NCI-H1092 (cell line): Measurements from ENCODE around the gene TEDC1.

Source experiments
- DNase-seq: peaks from one replicate; lab custom pipeline; 2025; lab: John Stamatoyannopoulos, UW

The TEDC1 gene

DNA sequence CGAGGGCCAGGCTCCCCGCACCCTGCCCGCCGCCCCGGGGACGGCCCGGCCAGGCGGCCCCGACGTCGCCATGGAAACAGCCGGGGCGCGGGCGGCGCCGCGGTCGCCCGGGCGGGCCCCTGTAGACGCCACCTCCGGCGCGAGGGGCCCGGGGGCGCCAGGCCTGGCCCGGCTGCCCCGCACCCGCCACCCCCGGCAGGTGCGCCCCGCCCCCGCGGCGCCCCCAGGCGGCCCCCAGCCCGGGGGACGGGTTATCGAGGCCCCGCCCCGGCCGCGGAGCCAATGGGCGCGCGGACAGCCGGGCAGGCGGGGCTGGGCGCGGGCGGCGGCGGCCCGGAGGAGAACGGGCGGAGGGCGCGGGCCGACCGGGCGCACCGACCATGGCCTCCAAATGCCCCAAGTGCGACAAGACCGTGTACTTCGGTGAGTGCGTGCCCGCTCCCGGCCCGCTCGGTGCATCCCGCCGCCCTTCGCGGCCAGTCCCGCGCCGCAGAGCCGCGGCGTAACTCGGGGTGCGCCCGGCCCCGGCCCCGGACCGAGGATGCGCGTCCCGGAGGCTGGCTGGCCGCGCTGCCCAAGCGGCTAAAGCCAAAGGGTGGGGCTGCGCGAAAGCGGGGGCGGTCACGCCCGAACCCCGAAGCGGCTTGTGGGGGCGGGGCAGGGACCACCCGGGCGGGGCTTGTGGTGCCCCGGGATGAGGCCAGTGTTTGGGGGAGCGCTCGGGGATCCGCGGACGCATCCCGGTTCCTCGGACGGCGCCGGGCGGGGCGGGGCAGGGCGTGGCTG is 16.4 kb upstream of the TEDC1 start, which contains the start of gene CRIP2:
CRIP2 (plus strand) TSS at position 339 of the 786 bp plus-strand sequence; CDS start at position 381, 42 bp downstream.
- DNase-seq, result peak; percentile 66

DNA sequence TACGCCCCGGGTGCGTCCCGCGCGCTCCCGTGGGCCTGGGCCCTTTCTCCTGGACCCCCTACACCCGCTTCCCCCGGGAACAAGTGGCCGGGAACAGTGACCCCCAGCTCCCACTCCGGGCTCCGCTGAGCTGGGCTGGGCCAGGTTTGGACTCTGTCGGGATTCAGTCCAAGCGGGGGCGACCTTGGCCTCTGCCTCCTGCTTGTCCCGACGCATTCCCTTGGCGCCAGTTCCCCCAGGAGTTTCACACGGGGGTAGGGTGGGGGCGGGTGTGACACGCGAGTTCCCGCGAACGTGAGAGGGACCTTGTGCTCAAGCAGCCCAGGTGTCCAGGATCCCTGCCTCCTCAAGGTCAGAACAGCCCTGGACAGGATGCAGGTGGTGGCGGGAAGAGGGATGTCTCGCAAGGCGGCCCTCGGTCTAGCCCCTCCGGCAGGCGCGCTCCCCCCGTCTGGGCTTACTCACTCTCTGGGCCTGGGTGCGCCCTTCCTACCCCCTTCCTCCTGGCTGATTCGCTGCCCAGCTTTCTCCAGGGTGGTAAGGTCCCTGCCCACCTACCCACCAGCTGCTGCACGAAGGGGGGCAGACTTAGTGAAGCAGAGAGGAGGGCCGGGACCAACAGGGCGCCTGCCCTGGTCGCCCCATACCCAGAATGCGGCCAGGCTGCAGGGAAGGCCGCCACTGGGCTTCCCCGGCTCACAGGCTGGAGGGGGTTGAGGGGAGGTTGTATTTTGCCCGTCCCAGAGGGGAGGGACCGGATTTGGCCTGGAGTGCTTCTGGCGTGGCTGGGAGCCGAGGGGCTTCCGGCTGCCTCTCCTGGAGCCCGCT is 15.6 kb upstream of the TEDC1 start:
- peak; percentile 54 for DNase-seq

DNA sequence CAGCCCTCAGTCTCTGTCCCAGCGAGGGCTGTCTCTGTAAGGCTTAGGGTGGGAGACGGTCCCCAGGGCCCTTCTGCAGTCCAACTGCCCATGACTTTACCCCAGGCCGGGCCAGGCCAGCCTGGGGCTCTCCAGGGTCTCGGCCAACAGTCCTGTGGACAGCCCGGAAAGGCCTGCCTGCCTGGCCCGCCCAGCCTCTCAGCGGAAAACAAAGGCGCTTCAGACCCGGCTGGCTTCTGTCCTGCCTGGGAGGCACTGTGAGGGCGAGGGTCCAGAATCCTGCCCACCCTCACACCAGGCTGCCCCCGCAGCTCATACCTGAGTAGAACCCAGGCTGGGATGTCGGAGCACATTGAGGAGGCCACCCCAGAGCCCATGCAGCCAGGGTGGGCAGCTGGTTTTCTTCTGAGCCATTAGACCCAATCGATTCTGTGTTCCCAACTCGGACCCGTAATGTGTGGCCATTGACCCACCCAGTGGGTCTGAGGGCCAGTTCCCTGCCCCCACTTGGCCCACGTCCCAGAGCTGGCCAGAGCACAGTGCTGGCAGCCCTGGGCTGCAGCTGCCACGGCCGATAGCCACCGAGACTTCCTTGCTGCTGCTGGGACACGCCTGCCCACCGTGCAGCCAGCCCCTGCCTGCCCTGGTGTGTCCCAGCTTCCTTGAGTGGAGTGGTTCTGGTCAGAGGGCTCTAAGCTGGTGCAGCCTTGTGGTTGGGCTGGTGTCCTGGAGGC is 14.8 kb upstream of the TEDC1 start:
- no peak for DNase-seq

DNA sequence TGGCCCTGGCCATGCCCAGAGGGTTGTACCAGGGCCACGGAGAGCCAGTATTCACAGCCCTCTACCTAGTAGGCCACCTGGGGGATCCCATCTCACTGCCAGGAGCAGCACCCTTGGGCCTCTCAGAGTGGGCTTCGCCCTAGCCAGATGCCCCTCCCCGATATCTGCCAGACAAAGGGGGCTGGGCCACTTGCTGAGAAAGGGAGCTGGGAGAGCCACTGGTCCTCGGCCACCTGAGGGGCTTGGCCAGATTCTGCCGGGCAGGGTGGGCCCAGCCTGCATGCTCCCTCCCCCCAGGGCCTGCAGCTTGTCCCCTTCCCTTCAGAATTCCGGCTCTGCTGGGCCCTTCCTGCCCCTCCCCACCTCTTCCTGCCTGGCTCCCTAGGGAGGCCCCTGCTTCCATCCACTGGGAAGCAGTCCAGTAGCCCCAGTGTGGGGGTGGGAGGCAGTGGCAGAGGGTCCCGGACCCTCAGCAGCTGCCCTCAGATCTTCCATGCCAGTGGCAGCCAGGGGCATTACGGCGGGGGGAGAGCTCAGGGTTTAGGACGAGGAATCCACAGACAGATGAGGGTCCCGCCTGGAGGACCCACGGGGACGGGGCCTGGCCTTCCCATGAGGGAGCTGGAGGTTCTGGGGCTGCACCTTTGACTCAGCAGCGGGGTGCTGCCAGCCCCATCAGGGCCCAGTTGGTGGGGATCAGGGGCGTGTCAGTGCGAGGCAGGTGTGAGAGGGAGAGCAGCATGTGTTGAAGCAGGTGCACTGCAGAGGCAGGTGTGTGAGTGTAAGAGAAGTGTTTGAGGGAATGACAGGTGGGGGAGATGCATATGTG is 14.0 kb upstream of the TEDC1 start:
- DNase-seq, result no peak

DNA sequence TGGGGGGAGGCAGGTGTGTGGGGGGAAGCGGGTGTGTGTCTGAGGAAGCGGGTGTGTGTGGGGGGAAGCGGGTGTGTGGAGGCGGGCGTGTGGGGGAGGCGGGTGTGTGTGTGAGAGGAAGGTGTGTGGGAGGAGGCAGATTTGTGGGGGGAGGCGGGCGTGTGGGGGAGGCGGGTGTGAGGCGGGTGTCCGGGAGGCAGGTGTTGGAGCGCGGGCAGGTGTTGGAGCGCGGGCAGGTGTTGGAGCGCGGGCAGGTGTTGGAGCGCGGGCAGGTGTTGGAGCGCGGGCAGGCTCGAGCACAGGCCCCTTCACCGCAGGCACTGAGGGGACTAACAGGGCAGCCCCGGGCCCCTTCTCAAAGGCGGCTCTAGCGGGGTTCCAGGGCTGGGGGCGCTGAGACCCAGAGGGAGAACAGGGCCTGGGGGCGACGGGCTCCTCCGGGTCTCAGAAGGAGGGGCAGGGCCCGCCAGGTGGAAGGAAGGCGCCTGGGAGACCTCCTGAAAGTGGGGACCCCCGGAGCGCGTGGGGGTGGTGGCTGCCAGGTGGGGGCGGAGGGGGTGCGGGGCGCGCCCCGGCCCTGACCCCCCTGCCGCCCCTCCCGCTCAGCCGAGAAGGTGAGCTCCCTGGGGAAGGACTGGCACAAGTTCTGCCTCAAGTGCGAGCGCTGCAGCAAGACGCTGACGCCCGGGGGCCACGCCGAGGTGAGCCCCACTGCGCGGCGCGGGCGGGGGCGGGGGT is 13.2 kb upstream of the TEDC1 start:
- DNase-seq, result no peak

DNA sequence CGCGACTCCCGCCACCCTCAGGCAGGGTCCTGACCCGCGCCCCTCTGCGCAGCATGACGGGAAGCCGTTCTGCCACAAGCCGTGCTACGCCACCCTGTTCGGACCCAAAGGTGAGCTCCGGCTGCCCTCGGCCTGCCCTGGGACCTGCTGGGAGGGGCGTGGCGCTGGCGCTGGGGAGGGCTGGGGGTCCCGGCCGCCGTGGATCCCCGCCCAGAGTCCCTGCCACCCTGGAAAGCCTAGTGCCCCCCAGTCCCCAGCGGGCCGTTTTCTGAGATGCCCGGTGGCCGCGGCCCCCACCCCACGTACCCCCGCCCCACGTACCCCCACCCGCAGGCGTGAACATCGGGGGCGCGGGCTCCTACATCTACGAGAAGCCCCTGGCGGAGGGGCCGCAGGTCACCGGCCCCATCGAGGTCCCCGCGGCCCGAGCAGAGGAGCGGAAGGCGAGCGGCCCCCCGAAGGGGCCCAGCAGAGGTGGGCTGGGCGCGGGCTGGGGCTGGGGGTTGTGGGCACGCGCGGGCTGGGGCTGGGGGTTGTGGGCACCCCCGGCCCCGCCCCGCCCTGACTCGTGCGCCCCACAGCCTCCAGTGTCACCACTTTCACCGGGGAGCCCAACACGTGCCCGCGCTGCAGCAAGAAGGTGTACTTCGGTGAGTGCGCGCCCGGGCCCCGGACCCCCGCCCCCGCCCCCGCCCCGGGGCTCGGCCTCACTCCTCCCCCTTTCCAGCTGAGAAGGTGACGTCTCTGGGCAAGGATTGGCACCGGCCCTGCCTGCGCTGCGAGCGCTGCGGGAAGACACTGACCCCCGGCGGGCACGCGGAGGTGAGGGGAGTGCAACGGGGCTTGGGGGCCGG is 12.4 kb upstream of the TEDC1 start:
- DNase-seq, result no peak

DNA sequence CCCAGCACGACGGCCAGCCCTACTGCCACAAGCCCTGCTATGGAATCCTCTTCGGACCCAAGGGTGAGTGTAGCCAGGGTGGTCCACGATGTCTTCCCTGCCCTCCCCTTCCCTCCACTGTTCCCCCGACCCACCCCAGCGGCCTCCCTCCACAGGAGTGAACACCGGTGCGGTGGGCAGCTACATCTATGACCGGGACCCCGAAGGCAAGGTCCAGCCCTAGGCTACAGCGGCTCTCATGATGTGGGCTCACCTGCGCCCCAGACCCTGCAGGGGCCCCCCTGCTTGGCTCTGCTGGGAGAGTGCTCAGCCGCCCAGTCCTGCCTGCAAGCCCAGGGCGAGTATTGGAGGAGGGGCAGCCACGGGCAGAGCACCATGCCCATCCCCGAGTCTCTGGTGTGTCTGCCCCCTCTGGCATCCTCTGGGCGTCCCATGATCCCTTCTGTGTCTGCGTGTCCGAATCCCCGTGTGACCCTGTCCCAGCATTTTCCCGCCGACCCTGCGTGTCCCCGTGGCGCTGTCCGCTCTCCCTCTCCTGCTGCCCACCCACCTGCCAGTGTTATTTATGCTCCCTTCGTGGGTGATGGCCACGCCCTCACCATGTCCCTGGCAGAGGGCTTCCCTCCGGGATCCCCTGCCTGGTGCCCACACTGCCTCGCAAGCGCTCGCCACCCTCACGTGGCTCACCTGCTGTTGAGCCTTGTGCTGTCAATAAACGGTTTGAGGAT is 11.5 kb upstream of the TEDC1 start:
- peak; percentile 20 for DNase-seq

DNA sequence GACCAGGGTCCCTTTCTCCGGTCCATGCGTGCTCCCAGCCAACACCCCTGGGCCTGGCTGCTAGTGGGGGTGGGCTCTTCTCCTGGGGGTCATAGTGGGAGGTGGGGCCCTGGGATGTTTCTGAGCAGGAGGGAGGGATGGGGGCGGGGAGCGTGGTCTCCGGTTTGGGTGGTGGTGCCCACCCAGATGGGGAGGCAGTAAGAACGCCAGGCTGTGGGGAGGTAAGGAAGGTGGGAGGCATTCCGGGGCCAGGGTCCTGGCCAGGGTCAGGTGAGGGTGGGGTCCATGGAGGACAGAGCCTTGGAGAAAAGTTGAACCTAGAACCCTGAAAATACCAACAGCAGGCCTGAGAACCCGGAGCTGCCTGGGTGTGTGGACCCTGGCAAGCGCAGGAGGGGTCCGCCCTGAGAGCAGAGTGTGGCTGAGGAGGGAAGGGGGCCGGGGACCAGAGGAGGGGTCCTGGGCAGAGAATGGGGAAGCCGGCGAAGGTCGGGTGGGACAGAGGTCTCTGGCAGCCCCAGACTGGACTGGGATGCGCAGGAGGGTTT is 10.8 kb upstream of the TEDC1 start:
- DNase-seq, result no peak

DNA sequence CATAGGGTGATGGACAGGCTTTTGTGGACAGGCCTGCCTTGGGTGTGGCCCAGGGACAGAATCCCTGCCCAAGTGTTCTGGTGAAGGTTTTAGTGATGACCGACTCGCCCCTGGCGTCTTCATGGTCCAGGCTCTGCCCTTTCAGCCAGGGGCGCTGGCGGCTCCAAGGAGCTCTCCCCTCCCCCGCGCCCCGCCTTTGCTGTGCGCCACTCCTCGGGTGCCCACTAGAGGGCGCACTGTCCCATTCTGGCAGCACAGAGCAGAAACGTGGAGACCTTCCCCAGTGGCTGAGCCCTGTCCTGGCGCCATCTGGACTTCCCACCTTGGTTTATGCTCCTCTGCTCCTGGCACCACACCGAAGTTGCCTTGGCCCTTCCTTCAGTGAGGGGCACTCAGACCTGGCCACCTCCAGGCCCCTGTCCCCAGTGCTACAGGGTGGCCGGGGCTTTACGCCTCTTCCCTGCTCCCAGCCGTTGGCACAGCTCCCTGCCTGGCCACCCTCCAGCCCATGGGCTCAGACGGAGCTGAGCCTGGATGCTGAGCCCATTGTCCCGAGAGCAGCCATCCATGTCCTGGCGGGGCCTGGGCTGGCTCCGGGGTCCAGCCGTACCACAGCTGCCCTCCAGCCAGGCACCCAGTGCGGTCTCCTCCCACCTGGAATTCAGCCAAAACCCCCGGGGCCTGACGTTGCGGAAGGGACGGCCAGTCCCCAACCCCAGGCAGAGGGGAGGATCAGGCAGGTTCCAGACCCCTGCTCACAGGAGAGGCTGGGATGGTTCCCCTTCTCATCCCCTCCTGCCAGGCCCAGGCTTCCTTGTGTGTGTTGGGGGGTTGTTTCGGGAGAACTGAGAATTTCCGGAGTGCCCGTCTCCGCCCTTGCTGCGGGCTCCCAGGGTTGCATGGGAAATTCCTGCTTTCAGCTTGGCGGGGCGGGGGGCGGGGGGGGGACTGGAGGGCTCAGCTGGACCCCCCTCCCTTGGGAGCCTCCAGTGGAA is 9.9 kb upstream of the TEDC1 start:
- DNase-seq, result peak; percentile 95

DNA sequence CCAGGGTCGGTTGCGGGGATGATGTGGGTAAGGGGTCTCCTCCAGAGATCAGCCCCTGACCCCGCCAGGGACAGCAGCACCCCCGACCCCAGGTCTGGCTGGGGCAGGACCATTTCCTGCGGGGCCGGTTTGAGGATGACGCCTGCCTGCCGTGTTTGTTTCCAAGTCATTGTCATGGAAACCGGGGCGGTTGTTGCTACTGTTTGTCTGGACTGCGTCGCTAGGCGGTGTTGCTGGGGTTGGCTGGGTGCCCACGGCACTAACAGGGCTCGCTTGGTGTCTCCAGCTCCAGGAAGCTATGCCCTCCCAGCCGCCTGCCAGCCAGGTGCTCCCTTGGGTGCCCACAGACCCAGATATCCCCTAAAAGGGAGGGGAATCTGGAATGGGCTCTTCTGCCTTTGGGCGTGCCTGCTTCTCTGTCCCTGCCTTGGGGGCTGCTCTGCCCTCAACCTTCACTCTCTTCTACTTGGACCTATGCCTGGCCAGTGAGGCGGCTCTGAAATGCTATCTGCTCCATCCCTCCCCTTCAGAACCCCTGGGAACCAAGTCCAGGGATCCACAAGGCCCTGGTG is 9.1 kb upstream of the TEDC1 start:
- DNase-seq, result peak; percentile 93

DNA sequence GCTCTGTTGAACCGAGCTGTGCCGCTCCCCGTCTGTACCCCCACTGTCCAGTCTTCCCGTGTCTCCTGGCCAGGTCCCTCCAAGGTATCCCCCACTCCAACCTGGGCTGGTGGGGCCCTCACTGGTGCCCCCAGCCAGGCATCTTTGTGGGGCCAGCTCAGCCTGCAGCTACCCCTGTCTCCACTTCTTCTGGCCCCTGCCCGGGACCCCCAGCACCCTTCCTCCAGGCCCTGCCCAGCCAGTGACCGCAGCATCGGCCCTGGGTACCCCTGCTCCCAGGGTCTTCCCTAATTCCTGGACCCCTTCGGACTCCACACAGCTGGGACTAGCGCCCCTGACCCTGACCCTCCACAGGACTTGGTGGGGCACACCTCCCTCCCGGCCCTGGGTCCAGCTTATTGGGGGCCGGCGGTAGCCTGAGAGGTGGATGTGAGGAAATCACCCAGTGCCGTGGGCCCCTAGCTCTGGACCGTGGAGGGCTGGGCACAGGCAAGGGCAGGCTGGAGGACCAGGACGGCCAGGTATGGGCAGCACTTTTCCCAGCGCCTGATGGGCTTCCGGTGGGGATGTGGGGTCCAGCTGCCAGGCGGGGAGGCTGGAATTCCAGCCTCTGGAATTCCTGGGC is 8.4 kb upstream of the TEDC1 start:
- DNase-seq, result no peak

DNA sequence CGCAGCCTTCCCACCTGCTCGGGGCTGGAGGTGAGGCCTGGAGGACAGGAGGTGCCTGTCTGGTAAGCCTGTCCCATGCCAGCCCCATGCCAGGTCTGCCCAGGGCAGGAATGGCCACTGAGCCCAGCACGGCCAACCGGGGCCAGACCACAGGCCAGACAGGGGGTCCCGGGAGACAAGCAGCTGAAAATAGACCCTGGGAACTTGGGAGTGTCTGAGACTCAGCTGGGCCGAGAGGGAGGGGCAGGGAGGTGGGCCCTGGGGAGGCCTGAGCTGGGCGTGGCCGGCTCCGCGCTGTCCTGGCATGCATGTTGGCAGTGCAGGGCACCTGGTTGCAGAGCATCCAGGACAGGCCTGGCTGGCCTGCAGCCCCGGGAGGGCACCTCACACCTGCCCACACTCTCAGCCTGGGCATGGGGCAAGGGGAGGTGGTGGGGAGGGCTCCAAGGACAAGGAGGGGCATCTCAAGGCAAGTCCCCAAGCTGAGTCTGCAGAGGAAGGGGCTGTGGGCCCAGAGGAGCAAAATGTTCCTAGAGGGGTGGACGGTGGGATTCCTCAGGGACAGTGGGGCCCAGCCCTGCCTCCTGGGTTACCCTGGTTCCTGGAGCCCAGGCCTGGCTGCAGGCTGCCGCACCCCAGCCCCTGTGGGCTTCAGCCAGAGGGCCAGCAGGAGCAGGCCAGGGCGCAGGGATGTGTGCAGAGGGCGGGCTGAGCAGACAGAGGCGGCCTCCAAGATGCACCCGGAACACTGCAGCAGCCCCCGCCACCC is 7.6 kb upstream of the TEDC1 start:
- DNase-seq, result peak; percentile 17

DNA sequence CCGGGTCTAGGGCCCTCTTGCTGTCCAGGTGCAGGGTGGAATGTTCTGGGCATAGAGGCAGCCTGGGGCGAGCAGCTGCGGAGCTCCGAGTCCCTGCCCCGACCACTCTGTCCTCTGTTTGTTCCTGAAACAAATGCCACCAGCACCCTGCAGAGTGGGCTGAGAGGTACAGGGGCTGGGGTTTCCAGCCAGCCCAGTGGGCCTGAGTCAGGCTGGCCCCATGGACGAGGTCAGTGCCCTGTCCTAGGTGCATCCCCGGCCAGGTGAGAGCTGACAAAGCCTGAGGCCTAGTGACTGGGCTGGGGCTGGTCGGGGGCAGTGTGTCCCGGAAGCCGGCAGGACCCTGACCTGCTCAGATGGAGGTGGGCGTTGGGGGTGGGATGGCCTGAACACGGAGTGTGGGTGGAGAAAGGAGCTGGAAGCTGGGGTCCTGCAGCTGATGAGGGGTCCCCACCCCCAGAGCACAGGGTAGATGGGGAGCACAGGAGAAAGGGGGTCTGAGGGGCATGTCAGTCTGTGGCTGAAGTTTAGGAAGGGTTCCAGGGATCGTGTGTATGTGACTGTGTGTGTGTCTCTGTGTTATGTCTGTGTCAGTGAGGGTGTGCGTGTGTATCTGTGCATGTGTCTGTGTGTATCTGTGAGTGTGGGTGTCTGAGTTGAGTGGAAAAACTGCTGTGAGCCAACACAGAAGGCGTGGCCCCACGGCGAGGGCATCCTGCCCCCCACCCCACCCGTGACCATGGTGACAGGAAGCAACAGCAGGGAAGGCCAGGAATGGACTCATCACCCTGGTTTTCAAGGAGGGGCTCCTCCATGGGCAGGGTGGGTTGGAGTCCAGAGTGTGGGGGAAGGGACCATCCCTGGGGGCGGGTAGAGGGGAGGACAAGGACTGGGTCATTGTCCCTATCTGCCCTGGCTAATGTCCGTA is 6.7 kb upstream of the TEDC1 start:
- no peak for DNase-seq

DNA sequence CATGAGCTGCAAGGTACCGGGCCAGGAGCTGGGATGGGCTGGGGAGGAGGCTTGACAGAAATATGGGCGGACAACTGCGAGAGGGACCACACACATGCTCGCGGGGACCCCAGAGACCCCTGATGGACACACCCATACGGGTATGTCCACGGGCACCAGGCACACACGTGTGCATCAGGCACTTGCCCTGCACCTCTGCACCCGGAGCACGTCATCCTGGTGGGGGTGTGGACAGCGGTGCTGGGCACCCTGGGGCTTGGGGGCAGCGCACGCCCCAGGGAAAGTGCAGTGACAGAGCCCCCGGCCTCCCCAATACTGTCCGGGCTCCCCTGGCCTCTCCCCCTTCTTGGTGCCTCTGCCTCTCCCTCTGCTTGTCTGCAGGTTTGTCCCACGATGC is 6.1 kb upstream of the TEDC1 start:
- DNase-seq, result no peak

DNA sequence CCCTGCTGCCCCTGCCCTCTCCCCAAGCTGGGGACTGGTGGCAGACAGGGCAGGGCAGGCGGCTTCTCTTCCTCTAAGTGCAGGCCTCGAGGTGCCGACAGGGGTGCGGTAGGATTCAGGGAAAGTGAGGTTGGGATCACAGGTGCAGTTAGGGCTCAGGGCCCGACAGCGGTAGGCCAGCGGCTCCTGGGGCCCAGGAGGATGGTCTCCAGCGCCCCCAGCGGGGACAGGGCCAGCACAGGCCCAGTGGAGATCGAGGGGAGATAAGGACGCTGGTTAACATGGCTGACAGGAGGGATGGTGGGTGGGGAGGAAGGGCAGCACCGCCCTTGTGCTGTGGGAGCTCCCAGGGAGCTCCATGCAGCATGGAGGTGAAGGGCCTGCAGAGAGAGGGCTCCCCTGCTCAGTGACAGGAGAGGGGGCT is 5.3 kb upstream of the TEDC1 start:
- no peak for DNase-seq
